Loucy (cell line): ENCODE data around the gene SCAMP1.

Experiments used
- H2AFZ ChIP-seq: fragments of 200-600 bp; sonication (generic); 2 replicates; pipeline ENCODE4 v1.6.0; 2016; ENCODE audit warnings: antibody characterized with exemption, mild to moderate bottlenecking, low read length, moderate library complexity
- H3F3A ChIP-seq: fragments of 200-600 bp; 2 replicates; pipeline ENCODE4 v1.6.0; 2016; ENCODE audit warnings: antibody characterized with exemption, low read depth, mild to moderate bottlenecking
- H3K27me3 ChIP-seq: fragments of 200-600 bp; sonication (generic); 2 replicates; pipeline ENCODE4 v1.6.1; 2014; ENCODE audit warnings: low read length, mild to moderate bottlenecking; ENCODE audit not compliant: insufficient read depth, poor library complexity, severe bottlenecking
- H3K36me3 ChIP-seq: fragments of 200-600 bp; sonication (generic); 2 replicates; pipeline ENCODE4 v1.6.1; 2016; ENCODE audit warnings: low read length; ENCODE audit not compliant: insufficient read depth
- H3K4me1 ChIP-seq: fragments of 200-600 bp; sonication (generic); 2 replicates; pipeline ENCODE4 v1.5.1; 2014; ENCODE audit warnings: low read length, mild to moderate bottlenecking; ENCODE audit not compliant: insufficient read depth, poor library complexity, severe bottlenecking
- H3K4me2 ChIP-seq: fragments of 200-600 bp; sonication (generic); 2 replicates; pipeline ENCODE4 v1.6.0; 2014; ENCODE audit warnings: antibody characterized with exemption, low read length, low read depth, mild to moderate bottlenecking; ENCODE audit not compliant: poor library complexity, severe bottlenecking
- H3K4me3 ChIP-seq: fragments of 200-600 bp; sonication (generic); 2 replicates; pipeline ENCODE4 v1.5.1; 2014; ENCODE audit warnings: low read length, mild to moderate bottlenecking, mixed read lengths; ENCODE audit not compliant: poor library complexity, severe bottlenecking
- H3K79me2 ChIP-seq: fragments of 200-600 bp; sonication (generic); 2 replicates; pipeline ENCODE4 v1.6.1; 2014; ENCODE audit warnings: low read length; ENCODE audit not compliant: insufficient read depth
- H3K9ac ChIP-seq: fragments of 200-600 bp; sonication (generic); 2 replicates; pipeline ENCODE4 v1.6.0; 2014; ENCODE audit warnings: mild to moderate bottlenecking, low read depth, low read length, moderate library complexity; ENCODE audit not compliant: poor library complexity, severe bottlenecking
- H3K9me2 ChIP-seq: fragments of 200-600 bp; sonication (generic); replicated peaks from 2 replicates; pipeline ENCODE4 v1.6.1; 2016; ENCODE audit warnings: low read depth, low read length, mixed read lengths
- H3K9me3 ChIP-seq: fragments of 200-600 bp; sonication (generic); 2 replicates; pipeline ENCODE4 v1.6.1; 2014; ENCODE audit warnings: mild to moderate bottlenecking, antibody characterized with exemption, low read length, low read depth; ENCODE audit not compliant: insufficient read depth
- H4K20me1 ChIP-seq: fragments of 200-600 bp; sonication (generic); 2 replicates; pipeline ENCODE4 v1.6.0; 2014; ENCODE audit warnings: antibody characterized with exemption, low read length, mild to moderate bottlenecking; ENCODE audit not compliant: insufficient read depth, poor library complexity, severe bottlenecking
- CTCF ChIP-seq: fragments of 200-600 bp; sonication (generic); conservative IDR thresholded peaks from 2 replicates; pipeline ENCODE4 v1.5.1; 2014; ENCODE audit warnings: mild to moderate bottlenecking, antibody characterized with exemption, low read length
- EZH2phosphoT487 ChIP-seq: fragments of 200-600 bp; IDR thresholded peaks from 2 replicates; pipeline ENCODE4 v1.6.1; 2018; ENCODE audit warnings: antibody characterized with exemption, mild to moderate bottlenecking, moderate library complexity, borderline replicate concordance

Gene SCAMP1

GRCh38 chr5:78339617-78340436, 20.6 kb upstream of the SCAMP1 start:
- H3K9ac ChIP-seq, result no peak overlapping the region
- H3K36me3 ChIP-seq, result no peaks in the 10 kb centered on the region
- H3K9me3 ChIP-seq, result no peaks in the 10 kb centered on the region; the same call in 1 of the 2 replicates
- H3K27me3 ChIP-seq, result no peaks in the 10 kb centered on the region
- no peak overlapping the region for H3K4me2 ChIP-seq
- H3K4me1 ChIP-seq, result peaks cover 4% of the 10 kb centered on the region
- H4K20me1 ChIP-seq, result no peaks in the 10 kb centered on the region
- H3F3A ChIP-seq, result no peaks in the 10 kb centered on the region
- no peak for TF ChIP-seq EZH2phosphoT487
- TF ChIP-seq CTCF, result no peak
- no peak overlapping the region for H3K4me3 ChIP-seq
- no peaks in the 10 kb centered on the region for H3K79me2 ChIP-seq
- no peaks in the 10 kb centered on the region for H3K9me2 ChIP-seq
- no peak overlapping the region for H2AFZ ChIP-seq

- no peak for TF ChIP-seq EZH2phosphoT487
- TF ChIP-seq CTCF, result no peak
- no peak overlapping the region for H3K4me2 ChIP-seq
- no peaks in the 10 kb centered on the region for H3K27me3 ChIP-seq
- H4K20me1 ChIP-seq, result no peaks in the 10 kb centered on the region
- H3K79me2 ChIP-seq, result no peaks in the 10 kb centered on the region
- no peaks in the 10 kb centered on the region for H3K9me2 ChIP-seq
- no peaks in the 10 kb centered on the region; the same call in 1 of the 2 replicates for H3K9me3 ChIP-seq
- H3K4me1 ChIP-seq, result peaks cover 4% of the 10 kb centered on the region
- no peaks in the 10 kb centered on the region for H3K36me3 ChIP-seq
- H3F3A ChIP-seq, result no peaks in the 10 kb centered on the region
- H3K9ac ChIP-seq, result no peak overlapping the region
- no peak overlapping the region for H2AFZ ChIP-seq
- no peak overlapping the region for H3K4me3 ChIP-seq
Measured at GRCh38 chr5:78341440-78341839, 19.0 kb upstream of the SCAMP1 start.

GRCh38 chr5:78345485-78345884, 14.9 kb upstream of the SCAMP1 start:
- Histone ChIP-seq H3K36me3 (no peaks in the 10 kb centered on the region), H3K9me2 (no peaks in the 10 kb centered on the region), H3K4me2 (no peak overlapping the region), H3K4me1 (no peaks in the 10 kb centered on the region), H4K20me1 (no peaks in the 10 kb centered on the region), H3K27me3 (no peaks in the 10 kb centered on the region), H3K79me2 (no peaks in the 10 kb centered on the region), H3K9ac (no peak overlapping the region), H2AFZ (peak overlapping the region; percentile 55; the same call in 1 of the 2 replicates), H3K9me3 (no peaks in the 10 kb centered on the region), H3K4me3 (no peak overlapping the region), H3F3A (no peaks in the 10 kb centered on the region)
- no peak for TF ChIP-seq EZH2phosphoT487
- no peak for TF ChIP-seq CTCF
